ENCODE data around the gene SMTN. TPM values are rescaled to one million over a fixed set of nuclear protein-coding genes. Genes with fewer than 3 reads are reported as not detected.

The SMTN gene
- total RNA-seq, 3 donors from 2014 or later, result 8.9 to 10.4 (median 9.4) TPM

- H3K4me3 Mint-ChIP-seq, result no peak overlapping the region
- no peaks in the 10 kb centered on the region for H3K36me3 Mint-ChIP-seq (ENCODE audit: insufficient read depth)
- ATAC-seq (no peak), DNase-seq (no peak)
- no peaks in the 10 kb centered on the region for H3K4me1 Mint-ChIP-seq (ENCODE audit: low read depth)
- peaks cover 6% of the 10 kb centered on the region for H3K27me3 Mint-ChIP-seq (ENCODE audit: low read depth)
- H3K9me3 Mint-ChIP-seq, result no peaks in the 10 kb centered on the region
Measured at GRCh38 chr22:31130873-31131272, 49.8 kb downstream of the SMTN start.

- Mint-ChIP-seq H3K9me3 (no peaks in the 10 kb centered on the region), H3K4me1 (ENCODE audit: low read depth) (no peaks in the 10 kb centered on the region), H3K27me3 (ENCODE audit: low read depth) (peaks cover 5% of the 10 kb centered on the region), H3K36me3 (ENCODE audit: insufficient read depth) (no peaks in the 10 kb centered on the region), H3K4me3 (no peak overlapping the region)
- no peak for DNase-seq
- no peak for ATAC-seq
Measured at GRCh38 chr22:31133911-31134310, 52.8 kb downstream of the SMTN start.

GRCh38 chr22:31134688-31135087 is 53.6 kb downstream of the SMTN start:
- H3K36me3 Mint-ChIP-seq (ENCODE audit: insufficient read depth), result no peaks in the 10 kb centered on the region
- H3K4me3 Mint-ChIP-seq, result no peak overlapping the region
- H3K9me3 Mint-ChIP-seq, result no peaks in the 10 kb centered on the region
- DNase-seq, result no peak
- no peak for ATAC-seq
- peaks cover 5% of the 10 kb centered on the region for H3K27me3 Mint-ChIP-seq (ENCODE audit: low read depth)
- H3K4me1 Mint-ChIP-seq (ENCODE audit: low read depth), result no peaks in the 10 kb centered on the region

GRCh38 chr22:31135706-31136105 is 54.6 kb downstream of the SMTN start:
- H3K27me3 Mint-ChIP-seq (ENCODE audit: low read depth), result peaks cover 5% of the 10 kb centered on the region
- H3K9me3 Mint-ChIP-seq, result no peaks in the 10 kb centered on the region
- no peak for ATAC-seq
- H3K4me1 Mint-ChIP-seq (ENCODE audit: low read depth), result no peaks in the 10 kb centered on the region
- no peak overlapping the region for H3K4me3 Mint-ChIP-seq
- DNase-seq, result no peak
- H3K36me3 Mint-ChIP-seq (ENCODE audit: insufficient read depth), result no peaks in the 10 kb centered on the region

GRCh38 chr22:31136155-31136554 is 55.0 kb downstream of the SMTN start:
- no peak for ATAC-seq
- peaks cover 5% of the 10 kb centered on the region for H3K27me3 Mint-ChIP-seq (ENCODE audit: low read depth)
- H3K36me3 Mint-ChIP-seq (ENCODE audit: insufficient read depth), result no peaks in the 10 kb centered on the region
- DNase-seq, result no peak
- no peaks in the 10 kb centered on the region for H3K9me3 Mint-ChIP-seq
- H3K4me3 Mint-ChIP-seq, result no peak overlapping the region
- no peaks in the 10 kb centered on the region for H3K4me1 Mint-ChIP-seq (ENCODE audit: low read depth)

GRCh38 chr22:31136711-31137110 is 55.6 kb downstream of the SMTN start:
- peaks cover 5% of the 10 kb centered on the region for H3K27me3 Mint-ChIP-seq (ENCODE audit: low read depth)
- H3K4me1 Mint-ChIP-seq (ENCODE audit: low read depth), result no peaks in the 10 kb centered on the region
- ATAC-seq (no peak), DNase-seq (no peak)
- no peaks in the 10 kb centered on the region for H3K36me3 Mint-ChIP-seq (ENCODE audit: insufficient read depth)
- no peak overlapping the region for H3K4me3 Mint-ChIP-seq
- H3K9me3 Mint-ChIP-seq, result no peaks in the 10 kb centered on the region

GRCh38 chr22:31137721-31138120 is 56.6 kb downstream of the SMTN start:
- Mint-ChIP-seq H3K4me3 (no peak overlapping the region), H3K4me1 (ENCODE audit: low read depth) (no peaks in the 10 kb centered on the region), H3K27me3 (ENCODE audit: low read depth) (peaks cover 5% of the 10 kb centered on the region), H3K36me3 (ENCODE audit: insufficient read depth) (no peaks in the 10 kb centered on the region), H3K9me3 (no peaks in the 10 kb centered on the region)
- no peak for ATAC-seq
- DNase-seq, result no peak

GRCh38 chr22:31138126-31138525 is 57.0 kb downstream of the SMTN start:
- DNase-seq (no peak), ATAC-seq (no peak)
- Mint-ChIP-seq H3K4me1 (ENCODE audit: low read depth) (no peaks in the 10 kb centered on the region), H3K36me3 (ENCODE audit: insufficient read depth) (no peaks in the 10 kb centered on the region), H3K4me3 (no peak overlapping the region), H3K9me3 (no peaks in the 10 kb centered on the region), H3K27me3 (ENCODE audit: low read depth) (peaks cover 5% of the 10 kb centered on the region)

- Mint-ChIP-seq H3K27me3 (ENCODE audit: low read depth) (peaks cover 5% of the 10 kb centered on the region), H3K4me3 (no peak overlapping the region), H3K9me3 (no peaks in the 10 kb centered on the region), H3K4me1 (ENCODE audit: low read depth) (peaks cover 4% of the 10 kb centered on the region), H3K36me3 (ENCODE audit: insufficient read depth) (no peaks in the 10 kb centered on the region)
- DNase-seq (no peak), ATAC-seq (no peak)
Measured at GRCh38 chr22:31139066-31139465, 57.9 kb downstream of the SMTN start.

GRCh38 chr22:31139866-31140716 is 59.0 kb downstream of the SMTN start, which contains the start of gene PLA2G3:
TSS of gene PLA2G3 (minus strand) at chr22:31140508. CDS start at chr22:31140354, 154 bp downstream.
- Mint-ChIP-seq H3K4me1 (ENCODE audit: low read depth) (peaks cover 4% of the 10 kb centered on the region), H3K36me3 (ENCODE audit: insufficient read depth) (no peaks in the 10 kb centered on the region), H3K4me3 (no peak within 1 kb of the TSS), H3K27me3 (ENCODE audit: low read depth) (peaks cover 5% of the 10 kb centered on the region), H3K9me3 (peaks cover 2% of the 10 kb centered on the region)
- DNase-seq (no peak), ATAC-seq (no peak)

- peaks cover 5% of the 10 kb centered on the region for H3K27me3 Mint-ChIP-seq (ENCODE audit: low read depth)
- H3K4me1 Mint-ChIP-seq (ENCODE audit: low read depth), result peaks cover 4% of the 10 kb centered on the region
- ATAC-seq (no peak), DNase-seq (no peak)
- H3K4me3 Mint-ChIP-seq, result no peak overlapping the region
- H3K36me3 Mint-ChIP-seq (ENCODE audit: insufficient read depth), result no peaks in the 10 kb centered on the region
- H3K9me3 Mint-ChIP-seq, result peaks cover 4% of the 10 kb centered on the region
Measured at GRCh38 chr22:31140746-31141145, 59.6 kb downstream of the SMTN start.

GRCh38 chr22:31141551-31141950 is 60.4 kb downstream of the SMTN start:
- Mint-ChIP-seq H3K4me3 (no peak overlapping the region), H3K27me3 (ENCODE audit: low read depth) (peaks cover 5% of the 10 kb centered on the region), H3K36me3 (ENCODE audit: insufficient read depth) (no peaks in the 10 kb centered on the region), H3K9me3 (peaks cover 4% of the 10 kb centered on the region), H3K4me1 (ENCODE audit: low read depth) (peaks cover 4% of the 10 kb centered on the region)
- no peak for ATAC-seq
- DNase-seq, result no peak

- DNase-seq (no peak), ATAC-seq (no peak)
- Mint-ChIP-seq H3K9me3 (peaks cover 4% of the 10 kb centered on the region), H3K4me1 (ENCODE audit: low read depth) (peaks cover 4% of the 10 kb centered on the region), H3K27me3 (ENCODE audit: low read depth) (peaks cover 2% of the 10 kb centered on the region), H3K4me3 (no peak overlapping the region), H3K36me3 (ENCODE audit: insufficient read depth) (no peaks in the 10 kb centered on the region)
Measured at GRCh38 chr22:31142285-31142684, 61.2 kb downstream of the SMTN start.

- Mint-ChIP-seq H3K4me3 (no peak overlapping the region), H3K27me3 (ENCODE audit: low read depth) (peaks cover 2% of the 10 kb centered on the region), H3K4me1 (ENCODE audit: low read depth) (peaks cover 4% of the 10 kb centered on the region), H3K36me3 (ENCODE audit: insufficient read depth) (no peaks in the 10 kb centered on the region), H3K9me3 (peaks cover 4% of the 10 kb centered on the region)
- ATAC-seq (no peak), DNase-seq (no peak)
Measured at GRCh38 chr22:31143038-31143437, 61.9 kb downstream of the SMTN start.

GRCh38 chr22:31143537-31143936 is 62.4 kb downstream of the SMTN start:
- H3K36me3 Mint-ChIP-seq (ENCODE audit: insufficient read depth), result no peaks in the 10 kb centered on the region

More at GRCh38 chr22:31143537-31143936, 62.4 kb downstream of the SMTN start:
- ATAC-seq, result no peak
- Mint-ChIP-seq H3K4me1 (ENCODE audit: low read depth) (peaks cover 4% of the 10 kb centered on the region), H3K4me3 (no peak overlapping the region), H3K9me3 (peaks cover 4% of the 10 kb centered on the region), H3K27me3 (ENCODE audit: low read depth) (peaks cover under 1% of the 10 kb centered on the region)
- DNase-seq, result no peak
